Panc1 (cell line): ENCODE data around the gene EEF2K. TPM values are rescaled to one million over a fixed set of nuclear protein-coding genes. Genes with fewer than 3 reads are reported as not detected.

ENCODE experiments used
- ATAC-seq: fragments of 200-7000 bp; cut with Tn5 transposase; 2 replicates; pipeline ENCODE4 v1.9.1; 2020; ENCODE audit warnings: mild to moderate bottlenecking, moderate library complexity
- BruUV-seq: library from RNA; stranded (reverse); fragments of 400-500 nt; replicated peaks from 2 replicates; lab custom pipeline; 2021; lab: Mats Ljungman, UMichigan
- CTCF ChIA-PET: fragments of 300-600 bp; sonication (Branson Sonifier 250); formaldehyde crosslinking; loops from one replicate; lab custom pipeline; 2022; ENCODE audit warnings: antibody characterized with exemption; lab: Charles Lee
- POLR2A ChIA-PET: fragments of 300-600 bp; sonication (Branson Sonifier 250); formaldehyde crosslinking; loops from one replicate; lab custom pipeline; 2022; ENCODE audit warnings: antibody characterized with exemption; lab: Charles Lee
- DNase-seq: peaks from one replicate; pipeline ENCODE4 v3.0.0-alpha.2; 2010; ENCODE audit warnings: low read depth, low spot score
- H3K27ac ChIP-seq: 2 replicates; pipeline ENCODE4 v1.5.1; 2011; ENCODE audit warnings: mild to moderate bottlenecking, low read length, inconsistent platforms
- H3K27me3 ChIP-seq: fragments of 200-500 bp; sonication (Bioruptor generic); 2 replicates; pipeline ENCODE4 v1.6.0; 2014; ENCODE audit warnings: low read length, inconsistent platforms; ENCODE audit not compliant: control insufficient read depth, insufficient read depth
- H3K36me3 ChIP-seq: fragments of 200-500 bp; sonication (Bioruptor generic); 2 replicates; pipeline ENCODE4 v1.5.1; 2014; ENCODE audit warnings: inconsistent platforms, mild to moderate bottlenecking, low read length, moderate library complexity; ENCODE audit not compliant: control insufficient read depth, insufficient read depth
- H3K4me1 ChIP-seq: 2 replicates; pipeline ENCODE4 v1.5.1; 2011; ENCODE audit warnings: inconsistent platforms, mild to moderate bottlenecking, low read length, moderate library complexity; ENCODE audit not compliant: control insufficient read depth, insufficient read depth
- H3K4me3 ChIP-seq, 2 experiments: 2 replicates each; pipeline ENCODE4 v1.5.1; 2011 to 2012; ENCODE audit warnings: low read depth in 2 of 2, low read length in 2 of 2, mild to moderate bottlenecking in 2 of 2, inconsistent platforms in 1 of 2, moderate library complexity in 1 of 2
- H3K9me3 ChIP-seq: fragments of 200-500 bp; sonication (Bioruptor generic); 2 replicates; pipeline ENCODE4 v1.5.1; 2014; ENCODE audit warnings: low read depth, mild to moderate bottlenecking, inconsistent platforms, low read length, moderate library complexity; ENCODE audit not compliant: control insufficient read depth, insufficient read depth
- CTCF ChIP-seq: fragments of 450-650 bp; IDR thresholded peaks from 2 replicates; pipeline ENCODE4 v1.5.1; 2017; ENCODE audit warnings: mild to moderate bottlenecking
- POLR2AphosphoS5 ChIP-seq: IDR thresholded peaks from 2 replicates; pipeline ENCODE4 v1.6.1; 2012; ENCODE audit warnings: mild to moderate bottlenecking, low read depth, low read length, moderate library complexity
- REST ChIP-seq, 2 experiments: IDR thresholded peaks; 2 replicates each; pipeline ENCODE4 v1.6.1; 2011 to 2012; ENCODE audit warnings: low read depth in 2 of 2, control low read depth in 1 of 2, low read length in 1 of 2, mild to moderate bottlenecking in 1 of 2, moderate library complexity in 1 of 2; ENCODE audit not compliant: insufficient read depth in 1 of 2
- SIN3A ChIP-seq: IDR thresholded peaks from 2 replicates; pipeline ENCODE4 v1.6.1; 2012; ENCODE audit warnings: low read depth, mild to moderate bottlenecking, low read length, moderate library complexity, borderline replicate concordance; ENCODE audit not compliant: insufficient read depth
- TCF7L2 ChIP-seq: IDR thresholded peaks from 2 replicates; pipeline ENCODE4 v1.6.1; 2011; ENCODE audit warnings: mild to moderate bottlenecking, low read depth, low read length, inconsistent platforms
- in situ Hi-C: cut with HindIII; loops from 2 replicates; pipeline ENCODE4 v1.10.0; 2016; ENCODE audit warnings: low sequenced_read_pairs, low pct_unique_long_range_greater_than_20kb
- intact Hi-C: fragments of 100-400 bp; cut with micrococcal nuclease; formaldehyde crosslinking; loops from one replicate; pipeline ENCODE4 v1.10.0; 2022; ENCODE audit not compliant: unreplicated experiment
- total RNA-seq: library from RNA; stranded (reverse); gene quantifications from one replicate; pipeline ENCODE4 v1.2.1, GENCODE V29; 2021; ENCODE audit not compliant: unreplicated experiment

The EEF2K gene
- total RNA-seq, 1 experiment from 2014 or later: 15.0 TPM

DNA sequence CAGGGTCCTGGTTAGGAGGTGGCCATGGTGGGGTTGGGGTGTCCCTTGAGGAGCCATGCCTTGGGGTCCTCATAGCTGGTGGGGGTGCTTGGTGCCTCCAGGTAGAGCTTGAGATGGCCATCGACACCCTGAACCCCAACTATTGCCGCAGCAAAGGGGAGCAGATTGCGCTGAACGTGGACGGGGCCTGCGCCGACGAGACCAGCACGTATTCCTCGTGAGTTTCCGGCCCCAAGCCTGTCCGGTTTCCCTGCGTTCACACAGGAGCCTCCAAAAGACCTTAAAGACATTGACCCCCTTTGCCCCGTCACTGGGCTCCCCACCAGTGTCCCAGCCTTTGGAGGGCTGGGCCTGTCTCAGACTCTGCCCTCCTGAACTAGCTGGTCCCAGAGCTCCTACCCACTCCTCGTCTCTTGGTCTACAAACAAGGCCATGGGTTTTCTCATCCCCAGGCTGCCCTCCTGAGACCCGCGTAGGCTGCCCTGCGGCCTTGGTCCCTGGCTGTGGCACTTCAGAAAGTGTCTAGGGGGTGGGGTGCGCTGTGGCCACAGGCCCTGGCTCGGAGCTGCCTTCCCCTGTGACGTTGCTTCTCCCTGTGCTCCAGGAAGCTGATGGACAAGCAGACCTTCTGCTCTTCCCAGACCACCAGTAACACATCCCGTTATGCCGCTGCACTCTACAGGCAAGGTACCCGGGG lies 102.9 kb downstream of the EEF2K start:
- BruUV-seq: no TSS peak
- Histone ChIP-seq H3K36me3 (no peaks in the 10 kb centered on the region; the same call in 1 of the 2 replicates), H3K4me1 (no peaks in the 10 kb centered on the region), H3K27ac (no peak overlapping the region), H3K4me3 (no peak overlapping the region), H3K9me3 (no peaks in the 10 kb centered on the region), H3K27me3 (no peaks in the 10 kb centered on the region)
- in situ Hi-C loops: no loop called here
- DNase-seq: no peak
- intact Hi-C loops: no loop called here
- CTCF ChIA-PET: no interaction called here
- no peak for TF ChIP-seq SIN3A
- TF ChIP-seq REST (IDR thresholded peaks at IDR 0.05; ENCODE audit: insufficient read depth in 1 of 2, low read depth in 2 of 2, low read length in 1 of 2): no peak
- TF ChIP-seq POLR2AphosphoS5: no peak
- TF ChIP-seq CTCF: no peak
- no peak for TF ChIP-seq TCF7L2
- ATAC-seq: no peak
- POLR2A ChIA-PET: no interaction called here

DNA sequence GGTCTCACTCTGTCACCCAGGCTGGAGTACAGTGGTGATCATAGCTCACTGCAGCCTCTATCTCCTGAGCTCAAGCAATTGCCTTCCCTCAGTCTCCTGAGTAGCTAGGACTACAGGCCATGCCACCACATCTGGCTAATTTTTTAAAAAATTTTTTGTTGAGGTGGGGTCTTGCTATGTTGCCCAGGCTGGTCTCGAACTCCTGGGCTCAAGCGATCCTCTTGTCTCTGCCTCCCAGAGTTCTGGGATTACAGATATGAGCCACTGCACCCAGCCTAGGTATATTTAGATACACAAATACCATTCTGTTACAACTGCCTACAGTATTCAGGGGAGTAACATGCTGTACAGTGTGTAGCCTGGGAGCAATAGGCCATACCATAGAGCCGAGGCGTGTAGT lies 105.4 kb downstream of the EEF2K start:
- CTCF ChIA-PET: no interaction called here
- in situ Hi-C loops: no loop called here

More for the DNA sequence above, 105.4 kb downstream of the EEF2K start:
- Histone ChIP-seq H3K4me1 (no peaks in the 10 kb centered on the region), H3K4me3 (no peak overlapping the region), H3K27ac (no peak overlapping the region), H3K9me3 (no peaks in the 10 kb centered on the region), H3K36me3 (no peaks in the 10 kb centered on the region; the same call in 1 of the 2 replicates), H3K27me3 (no peaks in the 10 kb centered on the region)
- POLR2A ChIA-PET: interaction anchor here (0.6 kb wide), 1 partner anchor 125 kb away, joined by 17 read pairs; no protein-coding TSS in a partner anchor
- no peak for TF ChIP-seq TCF7L2
- TF ChIP-seq SIN3A: no peak
- no peak for TF ChIP-seq REST (IDR thresholded peaks at IDR 0.05; ENCODE audit: insufficient read depth in 1 of 2, low read depth in 2 of 2, low read length in 1 of 2)
- TF ChIP-seq POLR2AphosphoS5: no peak
- TF ChIP-seq CTCF: no peak
- BruUV-seq: no TSS peak
- DNase-seq (no peak), ATAC-seq (no peak; the same call in 1 of the 2 replicates)
- intact Hi-C loops: no loop called here
